Keratinocyte (primary cell): ENCODE measurements around the gene SMAD6.

Source experiments
- EZH2 ChIP-seq: IDR thresholded peaks from one replicate; pipeline ENCODE4 v1.6.1; 2012; ENCODE audit warnings: inconsistent platforms, mild to moderate bottlenecking, low read length, moderate library complexity
- TF ChIP-seq, protein P1 (sequence below), 3 experiments: IDR thresholded peaks in 1 of 3; conservative IDR thresholded peaks in 1 of 3; optimal IDR thresholded peaks in 1 of 3; 2 replicates in 2 of 3; 3 replicates in 1 of 3; pipeline versions ENCODE3 to v1.5.1; 2011; ENCODE audit warnings: low read length in 3 of 3, mild to moderate bottlenecking in 3 of 3, moderate library complexity in 2 of 3, control low read depth in 1 of 3, inconsistent platforms in 1 of 3; ENCODE audit not compliant: insufficient read depth in 2 of 3; ENCODE audit errors: extremely low read depth in 1 of 3

- TF ChIP-seq, protein P1, sequence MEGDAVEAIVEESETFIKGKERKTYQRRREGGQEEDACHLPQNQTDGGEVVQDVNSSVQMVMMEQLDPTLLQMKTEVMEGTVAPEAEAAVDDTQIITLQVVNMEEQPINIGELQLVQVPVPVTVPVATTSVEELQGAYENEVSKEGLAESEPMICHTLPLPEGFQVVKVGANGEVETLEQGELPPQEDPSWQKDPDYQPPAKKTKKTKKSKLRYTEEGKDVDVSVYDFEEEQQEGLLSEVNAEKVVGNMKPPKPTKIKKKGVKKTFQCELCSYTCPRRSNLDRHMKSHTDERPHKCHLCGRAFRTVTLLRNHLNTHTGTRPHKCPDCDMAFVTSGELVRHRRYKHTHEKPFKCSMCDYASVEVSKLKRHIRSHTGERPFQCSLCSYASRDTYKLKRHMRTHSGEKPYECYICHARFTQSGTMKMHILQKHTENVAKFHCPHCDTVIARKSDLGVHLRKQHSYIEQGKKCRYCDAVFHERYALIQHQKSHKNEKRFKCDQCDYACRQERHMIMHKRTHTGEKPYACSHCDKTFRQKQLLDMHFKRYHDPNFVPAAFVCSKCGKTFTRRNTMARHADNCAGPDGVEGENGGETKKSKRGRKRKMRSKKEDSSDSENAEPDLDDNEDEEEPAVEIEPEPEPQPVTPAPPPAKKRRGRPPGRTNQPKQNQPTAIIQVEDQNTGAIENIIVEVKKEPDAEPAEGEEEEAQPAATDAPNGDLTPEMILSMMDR (optimal IDR thresholded peaks at IDR 0.05 in 1 of 3, IDR thresholded peaks at IDR 0.05 in 1 of 3, conservative IDR thresholded peaks at IDR 0.05 in 1 of 3; ENCODE audit: extremely low read depth in 1 of 3, insufficient read depth in 2 of 3, low read length in 3 of 3), result no peak
- no peak for TF ChIP-seq EZH2
These were observed 82.1 kb downstream of the SMAD6 start for GRCh38 chr15:66784174-66784573.
